Common myeloid progenitor, CD34-positive (primary cell): ENCODE data around the gene PIK3C3.
A peak's percentile ranks its signal among the peaks of the same experiment; 100 is the strongest.

Experiments
- CTCF ChIA-PET: fragments of 350-600 bp; sonication (Branson Sonifier 250); formaldehyde crosslinking; loops from one replicate; lab custom pipeline; 2021; ENCODE audit warnings: antibody characterized with exemption; lab: Charles Lee
- POLR2A ChIA-PET: fragments of 350-600 bp; sonication (Branson Sonifier 250); formaldehyde crosslinking; loops from one replicate; lab custom pipeline; 2021; ENCODE audit warnings: antibody characterized with exemption; lab: Charles Lee
- DNase-seq, 3 donors: peaks; one replicate each; pipeline versions ENCODE4 v3.0.0 to v3.0.0-alpha.2; 2013
- H3K27ac ChIP-seq, 2 experiments: 1 replicate in 1 of 2; 2 replicates in 1 of 2; pipeline ENCODE4 v1.7.0; 2013; ENCODE audit warnings: inconsistent platforms in 2 of 2, low read length in 2 of 2, mild to moderate bottlenecking in 2 of 2, low read depth in 1 of 2, moderate library complexity in 1 of 2; ENCODE audit not compliant: severe bottlenecking in 2 of 2, insufficient read depth in 1 of 2, poor library complexity in 1 of 2
- H3K27me3 ChIP-seq, 5 experiments: replicated peaks in 2 of 5; 1 replicate in 3 of 5; 2 replicates in 2 of 5; pipeline versions ENCODE4 v1.6.1 to v1.7.0; 2013; ENCODE audit warnings: low read length in 4 of 5, mild to moderate bottlenecking in 2 of 5, moderate library complexity in 2 of 5, inconsistent platforms in 1 of 5; ENCODE audit not compliant: insufficient read depth in 5 of 5, control insufficient read depth in 4 of 5
- H3K36me3 ChIP-seq, 4 experiments: 1 replicate in 2 of 4; 2 replicates in 2 of 4; pipeline versions ENCODE4 v1.6.1 to v1.7.0; 2013; ENCODE audit warnings: low read length in 3 of 4, control low read depth in 1 of 4, mild to moderate bottlenecking in 1 of 4; ENCODE audit not compliant: control insufficient read depth in 4 of 4, insufficient read depth in 4 of 4
- H3K4me1 ChIP-seq, 4 experiments: 1 replicate in 3 of 4; 2 replicates in 1 of 4; pipeline versions ENCODE4 v1.6.1 to v1.7.1; 2013; ENCODE audit warnings: low read length in 3 of 4, mild to moderate bottlenecking in 3 of 4, control low read depth in 1 of 4, inconsistent platforms in 1 of 4, moderate library complexity in 1 of 4; ENCODE audit not compliant: control insufficient read depth in 4 of 4, insufficient read depth in 4 of 4; ENCODE audit errors: control extremely low read depth in 1 of 4
- H3K4me3 ChIP-seq, 7 experiments: 1 replicate in 4 of 7; 2 replicates in 3 of 7; pipeline versions ENCODE4 v1.5.1 to v1.7.0; 2013; ENCODE audit warnings: mild to moderate bottlenecking in 7 of 7, low read length in 6 of 7, moderate library complexity in 6 of 7, inconsistent platforms in 2 of 7, low read depth in 2 of 7, control low read depth in 1 of 7; ENCODE audit not compliant: insufficient read depth in 4 of 7, control insufficient read depth in 1 of 7; ENCODE audit errors: extremely low read depth in 1 of 7
- H3K9me3 ChIP-seq, 5 experiments: 1 replicate in 4 of 5; 2 replicates in 1 of 5; pipeline versions ENCODE4 v1.6.1 to v1.7.1; 2013; ENCODE audit warnings: low read length in 4 of 5, mild to moderate bottlenecking in 2 of 5, inconsistent platforms in 1 of 5, low read depth in 1 of 5, moderate library complexity in 1 of 5; ENCODE audit not compliant: control insufficient read depth in 4 of 5, insufficient read depth in 2 of 5; ENCODE audit errors: control extremely low read depth in 1 of 5
- WGBS: methylation state at CpG from one replicate; pipeline ENCODE4 v1.1.5; 2013; ENCODE audit not compliant: insufficient coverage; 5-methylcytosine and 5-hydroxymethylcytosine counted together

Gene PIK3C3

GRCh38 chr18:41974796-41975201 is 19.8 kb downstream of the PIK3C3 start:
- ChIA-PET POLR2A (no interaction called here), CTCF (interaction anchor here (2.0 kb wide), 1 partner anchor 10 kb away, joined by 10 read pairs; no protein-coding TSS in a partner anchor)
- Histone ChIP-seq H3K4me1 (peaks cover 16 to 38% (median 21%) of the 10 kb centered on the region in 4 experiments), H3K27me3 (no peaks in the 10 kb centered on the region), H3K9me3 (no peaks in the 10 kb centered on the region), H3K4me3 (peak overlapping the region in 1 of 7 experiments; percentile 44), H3K36me3 (peaks cover 2 to 27% (median 9%) of the 10 kb centered on the region in 4 experiments), H3K27ac (no peak overlapping the region)
- WGBS: no CpG with 5 or more reads among the region's 1 CpG
- DNase-seq: peak in 2 of 3 donors; percentile 20 to 45

DNA sequence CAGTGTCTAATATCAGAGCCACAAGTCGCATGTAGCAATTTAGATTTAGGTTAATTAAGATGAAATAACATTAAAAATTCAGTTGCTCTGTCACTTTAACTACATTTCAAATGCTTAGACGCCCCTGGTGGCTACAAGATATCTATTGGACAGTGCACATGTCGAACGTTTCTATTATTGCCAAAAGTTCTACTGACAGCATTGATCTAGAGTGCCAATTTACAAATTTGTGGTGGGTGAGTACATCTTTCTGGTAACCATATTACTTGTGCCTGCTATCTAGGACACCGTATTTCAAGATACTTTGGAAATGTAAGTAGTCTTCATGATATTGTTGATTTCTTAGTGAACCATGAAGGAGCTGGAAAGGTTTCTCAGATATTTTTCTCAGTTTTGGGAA is 20.2 kb downstream of the PIK3C3 start:
- ChIA-PET POLR2A (no interaction called here), CTCF (interaction anchor here (2.0 kb wide), 1 partner anchor 10 kb away, joined by 10 read pairs; no protein-coding TSS in a partner anchor)
- H3K27me3 ChIP-seq: no peaks in the 10 kb centered on the region
- no peaks in the 10 kb centered on the region for H3K9me3 ChIP-seq
- peaks cover 2 to 23% (median 7%) of the 10 kb centered on the region in 4 experiments for H3K36me3 ChIP-seq
- H3K4me1 ChIP-seq: peaks cover 16 to 38% (median 21%) of the 10 kb centered on the region in 4 experiments
- no peak for DNase-seq
- 92% methylated on average over 4 of the region's 5 CpGs for WGBS
- H3K4me3 ChIP-seq: no peak overlapping the region
- no peak overlapping the region for H3K27ac ChIP-seq

- peaks cover 13 to 23% (median 17%) of the 10 kb centered on the region in 4 experiments for H3K4me1 ChIP-seq
- H3K9me3 ChIP-seq: no peaks in the 10 kb centered on the region
- H3K27ac ChIP-seq: no peak overlapping the region
- 98% methylated on average over 6 of the region's 6 CpGs for WGBS
- DNase-seq: no peak
- H3K36me3 ChIP-seq: peaks cover 2 to 13% (median 3%) of the 10 kb centered on the region in 4 experiments
- H3K27me3 ChIP-seq: no peaks in the 10 kb centered on the region
- ChIA-PET CTCF (interaction anchor here (1.4 kb wide), 1 partner anchor 11 kb away, joined by 3 read pairs; no protein-coding TSS in a partner anchor), POLR2A (no interaction called here)
- no peak overlapping the region for H3K4me3 ChIP-seq
Observed at GRCh38 chr18:41977233-41977632, 22.2 kb downstream of the PIK3C3 start.

DNA sequence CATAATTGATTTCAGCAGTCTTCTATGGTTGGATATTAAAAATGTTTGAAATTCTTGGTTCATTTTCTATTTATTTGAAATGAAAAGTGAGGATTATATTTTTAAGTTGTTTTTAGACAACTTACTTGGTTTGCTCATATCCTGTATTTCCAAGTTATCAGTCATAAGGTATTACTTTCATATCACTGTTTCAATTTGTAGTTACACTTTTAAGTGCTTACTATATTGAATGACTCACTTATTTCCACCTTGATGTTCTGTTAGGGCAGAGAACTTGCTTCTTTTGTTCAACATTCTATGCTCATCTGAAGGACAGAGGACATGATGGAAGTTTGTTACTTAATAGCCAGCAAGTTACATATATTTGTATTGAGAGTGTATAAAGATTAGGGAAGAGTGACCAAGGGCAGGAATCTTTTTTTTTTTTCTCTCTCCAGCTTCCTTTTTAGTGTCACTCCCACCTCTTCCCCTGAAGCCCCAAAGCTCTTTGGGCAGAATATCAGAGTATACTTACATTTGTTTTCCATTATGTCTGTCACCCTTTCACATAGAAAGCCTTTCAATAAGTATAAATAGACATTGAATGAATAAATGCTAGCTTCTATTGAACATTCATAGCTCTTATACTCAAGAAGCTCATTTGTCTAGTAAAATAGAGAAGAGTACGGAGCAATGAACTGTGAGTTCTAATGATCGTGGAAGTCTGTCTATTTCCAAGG is 28.1 kb downstream of the PIK3C3 start:
- ChIA-PET POLR2A (no interaction called here), CTCF (no interaction called here)
- no peaks in the 10 kb centered on the region for H3K4me1 ChIP-seq
- 100% methylated on average over 1 of the region's 2 CpGs for WGBS
- H3K27me3 ChIP-seq: no peaks in the 10 kb centered on the region
- no peak for DNase-seq
- no peak overlapping the region for H3K4me3 ChIP-seq
- peaks cover 2 to 28% (median 10%) of the 10 kb centered on the region in 4 experiments for H3K36me3 ChIP-seq
- H3K9me3 ChIP-seq: no peaks in the 10 kb centered on the region
- no peak overlapping the region for H3K27ac ChIP-seq

DNA sequence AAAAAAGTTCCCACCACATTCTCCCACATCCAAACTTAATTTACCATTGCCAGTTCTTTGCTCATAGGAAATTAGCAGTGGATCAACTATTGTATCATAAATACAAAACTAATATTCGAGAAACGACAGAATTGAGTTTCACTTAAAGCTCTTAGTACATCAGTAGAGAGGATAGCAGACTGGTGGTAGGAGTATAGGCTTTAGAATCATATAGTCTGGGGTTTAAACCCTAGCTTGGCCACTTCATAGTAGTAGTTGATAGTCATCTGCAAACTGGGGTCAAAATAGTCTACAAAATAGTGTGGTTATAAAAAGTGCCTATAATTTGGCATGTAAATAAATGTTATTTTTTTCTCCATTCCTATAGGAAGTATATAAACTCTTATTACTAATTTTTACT is 30.9 kb downstream of the PIK3C3 start:
- no peak for DNase-seq
- Histone ChIP-seq H3K27ac (no peak overlapping the region), H3K9me3 (no peaks in the 10 kb centered on the region), H3K27me3 (no peaks in the 10 kb centered on the region), H3K4me1 (no peaks in the 10 kb centered on the region), H3K36me3 (peaks cover 4 to 28% (median 13%) of the 10 kb centered on the region in 4 experiments), H3K4me3 (no peak overlapping the region)
- ChIA-PET POLR2A (no interaction called here), CTCF (interaction anchor here (1.2 to 2.3 kb wide), 3 partner anchors 10 to 16 kb away, joined by 3 to 10 read pairs (median 6); no protein-coding TSS in a partner anchor)
- WGBS: no CpG with 5 or more reads among the region's 2 CpGs

- no CpG with 5 or more reads among the region's 5 CpGs for WGBS
- no peaks in the 10 kb centered on the region for H3K9me3 ChIP-seq
- H3K27me3 ChIP-seq: no peaks in the 10 kb centered on the region
- ChIA-PET POLR2A (no interaction called here), CTCF (no interaction called here)
- no peak for DNase-seq
- peaks cover 4 to 34% (median 13%) of the 10 kb centered on the region in 4 experiments for H3K36me3 ChIP-seq
- no peak overlapping the region for H3K27ac ChIP-seq
- H3K4me1 ChIP-seq: peaks cover 17 to 27% (median 19%) of the 10 kb centered on the region in 4 experiments
- no peak overlapping the region for H3K4me3 ChIP-seq
Observed at GRCh38 chr18:41989508-41989907, 34.5 kb downstream of the PIK3C3 start.

DNA sequence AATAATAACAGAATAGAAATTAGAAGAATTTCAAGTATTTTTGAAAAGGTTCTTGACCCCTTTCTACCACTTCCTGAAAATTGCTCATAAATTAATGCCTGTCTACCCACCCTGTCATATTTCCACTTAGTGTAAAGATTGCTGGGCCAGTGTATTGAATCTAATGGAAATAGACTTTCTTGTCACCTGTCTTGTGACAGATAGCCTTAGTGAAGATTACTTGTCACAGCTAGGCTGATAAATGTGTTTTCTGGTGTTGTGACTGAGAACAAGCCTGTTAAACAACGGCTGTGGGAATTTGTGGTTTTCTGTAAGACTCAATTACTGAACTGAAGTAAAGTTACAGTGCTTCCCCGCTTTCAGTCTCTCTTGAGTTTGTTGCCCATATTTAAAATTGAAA is 37.0 kb downstream of the PIK3C3 start:
- Histone ChIP-seq H3K4me1 (peaks cover 17 to 30% (median 19%) of the 10 kb centered on the region in 4 experiments), H3K27me3 (no peaks in the 10 kb centered on the region), H3K9me3 (no peaks in the 10 kb centered on the region), H3K36me3 (peaks cover 7 to 37% (median 16%) of the 10 kb centered on the region in 4 experiments), H3K27ac (peak overlapping the region; percentile 35 to 52), H3K4me3 (peak overlapping the region in 2 of 7 experiments; percentile 48 to 59)
- POLR2A ChIA-PET: no interaction called here
- CTCF ChIA-PET: interaction anchor here (1.0 kb wide), 1 partner anchor 16 kb away, joined by 3 read pairs; no protein-coding TSS in a partner anchor
- no CpG with 5 or more reads among the region's 2 CpGs for WGBS
- DNase-seq: peak in 2 of 3 donors; percentile 59 to 83
